ENCODE measurements around the gene FAM228B.

GRCh38 chr2:24200799-24201198 is 77.5 kb downstream of the FAM228B start:
- no peak for TF ChIP-seq CTCF (IDR thresholded peaks at IDR 0.05)
- no peak for TF ChIP-seq POLR2A (IDR thresholded peaks at IDR 0.05)
- no peak for TF ChIP-seq EP300 (IDR thresholded peaks at IDR 0.05)
- TF ChIP-seq POLR2AphosphoS5 (IDR thresholded peaks at IDR 0.05), result no peak
